ENCODE data around the gene LAS1L.

DNA sequence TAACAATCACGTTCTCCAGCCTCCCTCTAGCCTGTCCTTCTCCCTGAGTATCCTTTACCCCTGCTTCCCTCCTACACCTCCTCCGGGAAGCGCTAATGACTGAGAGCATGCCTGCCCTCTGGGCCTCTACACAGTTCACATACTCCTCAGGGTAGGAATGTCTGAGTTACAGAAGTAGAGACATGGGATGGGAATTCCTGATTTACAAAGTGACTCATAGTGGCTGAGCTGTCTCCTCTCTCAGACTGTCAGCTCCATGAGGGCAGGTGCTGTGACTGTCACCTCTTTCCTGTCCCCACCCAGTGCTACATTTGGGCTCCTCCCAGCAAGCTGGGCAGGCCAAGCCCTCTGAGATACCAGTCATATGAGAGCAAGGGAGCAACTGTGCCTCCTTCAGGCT is 2.6 kb downstream of the LAS1L start:
- TF ChIP-seq, protein P1, sequence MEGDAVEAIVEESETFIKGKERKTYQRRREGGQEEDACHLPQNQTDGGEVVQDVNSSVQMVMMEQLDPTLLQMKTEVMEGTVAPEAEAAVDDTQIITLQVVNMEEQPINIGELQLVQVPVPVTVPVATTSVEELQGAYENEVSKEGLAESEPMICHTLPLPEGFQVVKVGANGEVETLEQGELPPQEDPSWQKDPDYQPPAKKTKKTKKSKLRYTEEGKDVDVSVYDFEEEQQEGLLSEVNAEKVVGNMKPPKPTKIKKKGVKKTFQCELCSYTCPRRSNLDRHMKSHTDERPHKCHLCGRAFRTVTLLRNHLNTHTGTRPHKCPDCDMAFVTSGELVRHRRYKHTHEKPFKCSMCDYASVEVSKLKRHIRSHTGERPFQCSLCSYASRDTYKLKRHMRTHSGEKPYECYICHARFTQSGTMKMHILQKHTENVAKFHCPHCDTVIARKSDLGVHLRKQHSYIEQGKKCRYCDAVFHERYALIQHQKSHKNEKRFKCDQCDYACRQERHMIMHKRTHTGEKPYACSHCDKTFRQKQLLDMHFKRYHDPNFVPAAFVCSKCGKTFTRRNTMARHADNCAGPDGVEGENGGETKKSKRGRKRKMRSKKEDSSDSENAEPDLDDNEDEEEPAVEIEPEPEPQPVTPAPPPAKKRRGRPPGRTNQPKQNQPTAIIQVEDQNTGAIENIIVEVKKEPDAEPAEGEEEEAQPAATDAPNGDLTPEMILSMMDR (conservative IDR thresholded peaks at IDR 0.05; ENCODE audit: low read length): no peak
- no peak for TF ChIP-seq EZH2phosphoT487 (IDR thresholded peaks at IDR 0.05; ENCODE audit: borderline replicate concordance, low read depth, low read length)

Data from OCI-LY7 (cell line).